HG03045 (cell line): ENCODE measurements around the gene CKS1B.

Source experiments
- ATAC-seq: cut with Tn5 transposase; IDR thresholded peaks from one replicate; pipeline ENCODE4 v1.9.1; 2021; ENCODE audit warnings: mild to moderate bottlenecking, moderate library complexity; ENCODE audit not compliant: unreplicated experiment

CKS1B gene

DNA sequence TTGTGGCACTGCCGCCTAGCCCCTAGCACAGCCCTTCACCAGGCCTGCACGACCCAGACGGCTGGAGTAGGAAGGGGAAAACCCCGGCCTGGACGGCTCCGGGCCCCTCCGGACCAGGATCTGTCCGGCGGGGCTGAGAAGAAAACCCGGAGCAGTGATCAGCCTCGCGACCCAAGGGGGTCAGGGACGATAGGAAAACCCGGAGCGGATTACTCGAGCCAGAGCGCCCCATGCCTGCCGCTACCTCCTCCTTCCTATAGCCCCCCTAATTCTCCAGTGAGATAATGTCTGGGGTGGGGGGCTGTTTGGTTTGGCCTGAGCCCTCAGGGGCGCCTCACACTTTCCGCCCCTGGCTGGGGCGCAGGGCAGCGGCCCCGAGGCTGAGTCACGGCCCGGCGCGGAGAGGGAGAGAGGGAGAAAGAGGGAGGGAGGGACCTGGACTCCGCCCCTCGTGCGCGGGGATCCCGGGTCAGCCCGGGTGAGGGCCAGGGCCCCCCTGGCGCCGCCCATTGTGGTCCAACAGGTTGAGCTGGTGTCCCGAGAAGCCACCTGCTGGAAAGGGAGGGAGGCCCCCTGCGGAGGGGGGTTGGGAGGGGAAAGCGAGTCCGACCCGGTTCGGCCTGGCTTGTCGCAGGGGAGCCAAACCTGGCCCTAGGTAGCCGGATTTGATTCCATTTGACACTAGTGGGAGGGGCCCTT is 26.4 kb downstream of the CKS1B start:
- peak; percentile 43 for ATAC-seq

DNA sequence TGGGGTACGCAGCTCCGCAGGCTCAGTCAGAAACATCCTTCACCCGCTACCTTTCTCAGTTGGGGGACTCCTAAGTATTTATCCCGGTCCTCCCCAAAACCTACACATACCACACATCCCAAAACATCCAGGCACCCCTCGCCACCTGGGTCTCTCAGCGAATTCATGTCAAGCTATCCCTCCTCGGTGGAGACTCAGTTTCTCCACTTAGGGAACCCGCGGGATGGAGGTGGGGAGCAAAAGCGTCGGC is 26.9 kb downstream of the CKS1B start:
- ATAC-seq, result no peak

DNA sequence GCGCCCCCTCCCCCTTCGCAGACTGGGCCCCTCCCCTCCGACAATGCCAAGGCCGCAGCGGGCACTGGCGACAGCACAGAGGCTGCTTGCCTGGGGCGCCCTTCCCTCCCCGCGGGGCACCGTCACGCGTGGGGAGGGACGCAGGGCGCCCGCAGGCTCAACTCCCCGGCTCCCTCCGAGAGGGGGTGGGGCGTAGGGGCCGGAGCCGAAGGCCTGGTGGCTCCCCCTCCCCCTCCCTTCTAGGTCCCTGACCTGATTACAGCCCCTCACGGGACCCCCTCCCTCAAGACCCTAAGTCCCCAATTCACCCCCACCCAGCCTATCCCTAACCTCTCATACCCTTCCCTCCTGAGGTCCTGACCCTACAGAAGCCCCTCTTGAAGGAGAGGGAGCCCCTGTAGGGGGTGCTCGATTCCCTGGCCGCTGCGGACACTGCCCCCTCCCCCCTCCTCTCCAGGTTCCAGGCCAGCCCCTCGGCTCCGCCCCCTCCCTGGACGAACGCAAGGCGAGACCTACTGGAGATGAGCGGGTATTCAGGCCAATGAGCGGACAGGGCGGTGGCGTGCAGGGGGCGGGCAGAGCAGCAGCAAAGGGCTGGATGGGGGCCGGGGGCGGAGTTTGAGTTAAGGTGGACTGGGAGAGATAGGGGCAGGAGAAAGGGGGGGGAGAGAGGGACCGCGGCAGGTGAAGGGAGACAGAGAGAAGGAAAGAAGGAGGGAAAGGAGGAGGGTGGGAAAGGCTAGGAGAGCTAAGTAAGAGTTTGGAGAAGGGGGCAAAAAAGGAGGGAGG is 27.4 kb downstream of the CKS1B start:
- ATAC-seq, result peak; percentile 51

DNA sequence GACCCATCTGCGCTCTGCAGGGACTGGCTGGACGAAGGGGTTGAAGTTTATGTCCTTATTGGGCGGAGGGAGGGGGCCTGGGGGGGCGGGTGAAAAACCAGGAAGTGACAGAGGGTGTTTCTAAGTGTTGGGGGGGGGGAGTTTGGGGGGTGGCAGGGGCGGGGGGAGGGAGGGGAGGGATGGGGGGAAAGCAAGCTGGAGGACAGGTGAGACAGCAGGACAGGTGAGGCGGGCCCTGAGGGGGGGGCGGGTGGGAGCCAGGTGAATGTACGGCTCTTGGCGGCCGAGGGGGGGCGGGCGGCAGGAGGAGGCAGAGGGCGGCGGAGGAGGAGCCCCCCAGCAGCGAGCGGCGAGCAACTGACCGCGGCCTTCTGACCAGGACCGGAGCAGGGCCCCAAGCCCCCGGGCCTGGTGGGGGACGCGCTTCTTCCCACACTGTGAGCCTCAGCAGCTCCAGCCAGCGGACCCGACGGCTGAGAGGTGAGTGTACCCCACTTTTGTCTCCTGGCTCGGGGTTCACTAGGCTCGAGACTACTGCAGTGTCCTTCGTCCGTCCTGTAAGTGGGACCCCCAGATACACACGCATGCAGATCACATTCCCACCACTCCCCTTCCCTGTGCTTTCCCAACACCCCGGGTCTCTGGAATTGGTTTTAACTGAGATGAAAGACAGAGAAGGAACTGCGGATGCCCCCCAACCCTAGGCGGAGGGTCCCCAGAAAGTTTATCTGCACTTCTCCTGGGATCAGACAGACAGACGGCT is 28.2 kb downstream of the CKS1B start, which contains the start of gene ZBTB7B:
Gene ZBTB7B, plus strand, starts transcription at position 339 of the 763 bp plus-strand sequence. CDS start 11,859 bp downstream, outside the sequence.
- no peak for ATAC-seq

DNA sequence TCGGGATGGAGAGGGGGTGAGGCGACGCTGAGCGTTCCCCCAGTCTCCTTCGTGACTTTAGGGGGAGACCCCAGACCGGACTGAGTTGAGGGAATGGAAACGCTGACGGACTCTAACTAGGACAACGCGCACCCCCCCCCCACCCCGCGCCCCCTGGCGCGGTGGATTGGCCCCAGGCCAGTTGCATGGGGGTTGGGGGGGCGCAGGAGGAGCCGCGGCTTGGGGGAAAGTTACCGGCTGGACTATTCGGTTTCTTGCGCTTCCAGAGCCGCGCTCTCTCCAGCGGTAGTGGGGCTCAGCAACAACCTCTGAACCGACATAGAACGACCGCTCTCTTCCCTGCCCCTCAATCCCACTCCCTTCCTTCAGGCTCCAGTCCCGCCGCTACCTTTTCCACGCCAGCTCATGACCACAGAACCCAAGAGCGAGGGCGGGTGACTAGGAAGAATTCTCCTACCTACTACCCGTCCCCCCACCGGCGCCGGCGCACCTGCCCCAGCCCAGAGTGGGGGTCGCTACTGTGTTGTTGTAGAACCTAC is 28.8 kb downstream of the CKS1B start:
- no peak for ATAC-seq

DNA sequence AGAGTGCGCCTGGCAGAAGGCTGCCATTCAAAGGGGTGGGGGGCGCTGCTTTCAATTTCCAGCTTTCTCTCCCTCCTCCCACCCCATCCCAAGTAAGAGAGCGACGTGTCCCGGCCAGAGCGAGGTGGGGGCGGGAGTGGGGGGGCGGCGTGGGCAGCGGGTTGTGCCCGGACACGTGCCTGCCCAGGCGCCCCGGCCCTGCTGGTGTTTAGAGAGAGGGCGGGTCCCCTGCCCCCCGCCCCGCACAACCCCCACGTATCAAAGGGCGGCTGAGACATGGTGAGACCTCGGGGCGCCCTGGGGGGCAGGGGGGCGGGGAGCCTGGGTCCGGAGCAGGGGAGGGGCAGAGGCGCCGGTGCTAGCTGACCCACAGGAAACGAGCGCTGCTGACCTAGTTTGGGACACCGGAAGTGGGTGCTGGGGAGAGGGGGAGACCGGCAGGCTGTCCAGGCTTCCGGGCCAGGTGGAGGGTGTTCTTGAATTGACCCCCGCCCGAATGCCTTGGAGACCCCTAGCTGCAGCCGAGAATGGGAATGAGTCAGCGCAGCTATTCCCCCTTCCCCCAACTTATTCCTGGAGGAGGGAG is 29.4 kb downstream of the CKS1B start:
- no peak for ATAC-seq

DNA sequence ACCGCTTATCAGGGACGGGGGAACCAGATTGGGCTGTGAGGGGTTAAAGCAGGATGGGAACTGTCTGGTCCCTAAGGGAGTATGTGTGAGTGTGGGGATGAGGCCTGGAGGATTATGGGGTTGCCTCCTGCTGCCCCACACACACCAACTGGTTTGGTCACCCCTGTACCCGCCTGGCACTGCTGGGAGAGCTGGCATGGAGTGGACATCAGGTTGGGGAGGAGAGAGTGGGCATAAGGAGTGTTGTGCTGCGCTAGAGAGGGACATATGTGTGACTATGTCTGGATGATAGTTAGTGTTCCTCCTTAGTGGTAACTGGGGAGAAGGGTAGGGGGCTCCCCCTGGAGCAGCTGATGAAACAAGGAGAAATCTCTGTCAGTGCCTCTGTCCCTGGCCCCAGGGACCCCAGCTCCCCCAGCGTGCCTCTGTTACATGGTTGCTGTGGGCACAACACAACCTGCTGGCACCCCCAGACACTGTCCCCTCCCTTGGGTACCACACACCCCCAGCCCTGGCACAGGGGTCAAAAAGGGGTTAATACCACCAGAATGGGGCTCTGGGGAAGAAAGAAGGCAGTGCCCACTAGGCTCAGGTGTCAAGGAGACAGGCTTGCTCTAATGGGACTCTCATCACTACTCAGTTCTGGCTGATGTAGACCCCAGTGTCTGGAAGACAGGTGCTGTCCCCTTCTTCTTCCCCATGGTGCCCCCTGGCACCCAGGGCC is 30.0 kb downstream of the CKS1B start:
- ATAC-seq, result no peak

DNA sequence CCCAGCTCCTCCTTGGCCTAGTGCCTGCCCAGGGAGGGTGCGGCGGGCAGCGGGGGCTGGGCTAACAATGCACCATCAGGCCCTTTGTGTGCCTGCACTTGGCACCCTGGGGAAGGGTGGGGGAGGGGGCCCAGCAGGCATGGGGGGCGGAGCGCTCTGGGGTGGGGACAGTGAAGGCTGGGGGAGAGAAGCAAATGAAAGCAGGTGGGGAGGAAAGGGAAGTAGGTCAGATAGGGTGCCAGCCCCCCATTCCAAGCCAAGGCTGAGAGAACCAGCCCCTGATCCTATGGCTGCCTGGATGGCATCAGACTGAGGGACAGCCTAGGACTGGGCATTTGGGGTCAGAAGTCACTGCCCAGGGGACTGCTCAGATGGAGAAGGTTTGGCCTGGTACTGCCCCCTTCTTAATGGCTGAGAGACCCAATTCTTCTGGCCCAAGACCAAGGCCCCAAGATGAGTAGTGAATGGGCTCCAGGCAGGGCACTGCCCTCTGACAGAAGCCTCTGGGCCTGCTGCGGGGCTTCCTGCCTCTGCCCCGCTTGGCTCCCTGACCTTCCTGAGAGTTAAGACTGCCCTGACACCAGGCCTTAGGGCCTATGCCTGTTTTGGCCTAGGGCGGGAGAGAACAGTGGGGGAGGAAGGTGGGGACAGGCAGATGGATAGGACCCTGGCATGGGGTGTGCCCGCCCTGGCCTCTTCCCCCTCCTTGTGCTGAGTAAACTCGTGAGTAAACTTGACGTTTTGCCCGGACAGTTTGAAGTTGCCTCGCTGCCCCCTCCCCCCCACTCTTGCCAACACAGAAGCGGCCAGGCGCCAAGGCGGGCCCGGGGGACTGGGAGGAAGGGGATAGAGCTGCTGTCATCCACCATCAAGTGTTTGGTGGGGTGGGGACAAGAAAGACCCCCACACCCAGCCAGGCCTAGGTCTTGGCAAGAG is 30.9 kb downstream of the CKS1B start:
- ATAC-seq, result no peak

DNA sequence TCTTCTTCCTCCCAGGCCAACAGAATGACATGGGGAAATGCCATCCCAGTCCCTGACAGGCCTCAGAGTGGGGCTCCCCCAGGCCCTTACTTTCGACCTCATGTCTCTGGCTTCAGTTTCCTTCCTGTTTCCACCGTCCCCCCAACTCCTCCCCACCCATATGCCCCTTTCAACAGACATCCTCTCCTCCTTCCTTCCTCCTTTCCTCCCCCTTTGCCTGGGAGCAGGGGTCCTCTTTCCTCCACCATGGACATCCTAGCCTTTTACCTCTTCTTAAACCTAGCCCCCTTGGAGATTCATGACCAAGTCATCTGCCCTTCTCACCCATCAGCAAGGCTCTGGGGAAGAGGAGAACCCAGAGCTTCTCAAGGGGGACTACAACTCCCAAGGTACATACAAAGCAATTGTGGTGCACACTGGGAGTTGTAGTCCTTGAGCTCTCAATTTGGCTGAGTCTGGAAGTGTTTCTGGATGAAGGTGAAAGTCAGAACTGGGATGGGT is 32.2 kb downstream of the CKS1B start:
- ATAC-seq, result no peak

DNA sequence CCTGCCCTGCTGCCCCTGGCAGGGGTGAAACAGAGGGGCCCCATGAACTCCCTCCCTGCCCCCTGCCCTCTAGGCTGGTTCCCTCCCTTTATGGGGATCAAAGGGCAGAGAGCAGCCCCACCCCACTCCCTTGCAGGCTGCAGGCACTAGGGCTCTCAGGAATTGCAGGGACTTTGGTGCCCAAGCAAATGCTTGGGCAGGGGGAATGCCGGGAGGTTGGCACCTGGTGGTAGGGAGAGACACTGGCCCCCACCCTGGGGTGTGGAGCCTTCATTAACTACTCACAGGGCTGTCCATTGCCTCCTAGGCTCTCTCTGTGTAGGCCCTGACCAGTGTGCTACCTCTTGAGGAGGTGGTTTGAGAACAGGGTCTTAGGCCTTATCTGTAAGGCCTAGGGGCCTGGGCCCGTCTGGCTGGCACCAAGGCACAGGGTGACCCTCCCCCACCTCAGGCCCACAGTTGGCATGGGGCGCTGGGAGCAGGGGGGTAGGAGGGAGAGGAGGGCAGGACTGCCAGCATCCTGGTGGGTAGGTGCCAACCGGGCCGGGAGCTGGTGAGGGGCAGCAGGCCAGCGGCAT is 32.9 kb downstream of the CKS1B start:
- ATAC-seq, result no peak

DNA sequence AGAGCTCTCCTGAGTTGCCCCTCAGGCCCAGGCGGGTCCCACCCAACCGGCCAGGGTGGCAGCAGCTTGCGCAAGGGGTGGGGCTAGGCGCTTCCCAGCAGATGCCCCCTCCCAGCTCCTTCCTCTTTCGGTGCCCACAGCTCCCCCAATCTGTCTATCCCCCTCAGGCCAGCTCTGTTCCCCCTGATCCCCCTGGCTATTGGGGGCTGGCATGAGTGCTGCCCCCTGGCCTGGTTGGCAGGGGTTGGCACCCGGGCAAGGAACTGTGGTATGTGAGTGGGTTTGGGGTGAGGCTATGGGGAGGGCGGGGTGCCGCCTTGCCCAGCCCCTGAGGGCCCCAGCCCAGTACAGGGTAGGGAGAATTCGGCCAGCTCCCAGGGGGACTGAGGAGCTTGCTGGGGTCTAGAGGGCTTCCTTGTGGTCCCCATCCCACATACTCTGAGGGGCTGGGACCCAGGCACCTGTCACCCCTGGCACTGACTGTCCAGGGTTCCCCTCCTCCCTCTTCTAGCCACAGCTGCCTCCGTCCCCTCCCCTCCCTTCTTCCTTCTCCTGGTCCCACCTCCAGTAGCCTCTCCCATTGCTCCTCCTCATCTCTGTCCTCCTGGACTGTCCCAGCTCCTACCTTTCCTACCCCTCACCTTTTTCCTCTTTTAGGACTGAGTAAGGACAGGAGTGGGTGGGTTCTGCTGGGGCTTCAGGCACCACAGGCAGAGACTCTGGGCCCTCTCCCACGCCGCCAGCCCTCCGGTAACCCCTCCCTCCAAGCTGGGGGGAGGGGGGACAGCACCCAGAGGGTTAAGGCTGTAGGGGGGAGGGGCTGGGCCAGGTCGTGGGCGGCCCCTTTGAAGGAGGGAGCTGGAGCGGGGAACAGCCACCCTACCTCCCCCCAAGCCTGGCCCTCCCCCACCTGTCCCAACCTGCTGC is 33.8 kb downstream of the CKS1B start:
- no peak for ATAC-seq

DNA sequence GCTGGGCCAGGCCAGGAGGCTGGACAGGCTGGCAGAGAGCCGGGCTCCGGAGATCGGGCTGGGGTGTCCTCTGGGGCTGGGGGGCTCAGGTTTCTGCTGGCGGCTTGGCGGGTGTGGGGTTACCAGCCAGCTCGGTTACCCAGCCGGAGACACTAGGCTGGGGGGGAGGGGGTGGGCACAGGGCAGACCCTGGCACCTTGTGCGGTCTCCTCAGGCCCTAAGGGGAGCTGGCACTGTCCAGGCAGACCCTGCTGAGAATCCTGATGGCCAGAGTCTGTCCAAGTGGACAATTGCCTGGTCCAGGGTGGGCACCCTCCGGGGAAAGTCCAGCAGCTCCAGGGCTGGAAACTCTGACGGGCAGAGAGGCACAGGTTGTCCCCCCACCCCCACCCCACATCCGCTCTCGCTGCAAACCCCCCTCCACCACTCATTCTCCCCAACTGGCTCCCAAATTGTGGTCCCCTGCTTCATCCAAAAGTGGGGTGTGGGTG is 34.8 kb downstream of the CKS1B start:
- ATAC-seq, result no peak

DNA sequence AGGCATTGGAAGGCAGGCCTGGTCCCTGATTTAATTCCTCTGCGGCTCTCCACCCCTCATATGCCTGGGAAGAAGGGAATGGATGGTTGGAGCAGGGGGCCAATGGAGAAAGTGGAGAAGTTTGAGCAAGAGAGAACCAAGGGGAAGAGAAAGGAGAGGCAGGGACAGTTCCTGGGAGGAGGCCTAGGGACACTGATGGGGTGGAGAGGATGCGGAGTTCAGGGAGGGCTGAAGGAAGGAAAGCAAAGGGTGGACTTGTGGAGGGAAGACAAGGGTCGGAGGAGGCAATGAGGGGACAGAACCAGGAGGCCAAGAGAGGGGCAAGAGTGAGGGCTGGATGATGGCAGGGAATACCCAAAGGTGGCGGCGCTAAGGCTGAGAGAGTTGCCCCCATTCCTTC is 35.3 kb downstream of the CKS1B start:
- ATAC-seq, result no peak

DNA sequence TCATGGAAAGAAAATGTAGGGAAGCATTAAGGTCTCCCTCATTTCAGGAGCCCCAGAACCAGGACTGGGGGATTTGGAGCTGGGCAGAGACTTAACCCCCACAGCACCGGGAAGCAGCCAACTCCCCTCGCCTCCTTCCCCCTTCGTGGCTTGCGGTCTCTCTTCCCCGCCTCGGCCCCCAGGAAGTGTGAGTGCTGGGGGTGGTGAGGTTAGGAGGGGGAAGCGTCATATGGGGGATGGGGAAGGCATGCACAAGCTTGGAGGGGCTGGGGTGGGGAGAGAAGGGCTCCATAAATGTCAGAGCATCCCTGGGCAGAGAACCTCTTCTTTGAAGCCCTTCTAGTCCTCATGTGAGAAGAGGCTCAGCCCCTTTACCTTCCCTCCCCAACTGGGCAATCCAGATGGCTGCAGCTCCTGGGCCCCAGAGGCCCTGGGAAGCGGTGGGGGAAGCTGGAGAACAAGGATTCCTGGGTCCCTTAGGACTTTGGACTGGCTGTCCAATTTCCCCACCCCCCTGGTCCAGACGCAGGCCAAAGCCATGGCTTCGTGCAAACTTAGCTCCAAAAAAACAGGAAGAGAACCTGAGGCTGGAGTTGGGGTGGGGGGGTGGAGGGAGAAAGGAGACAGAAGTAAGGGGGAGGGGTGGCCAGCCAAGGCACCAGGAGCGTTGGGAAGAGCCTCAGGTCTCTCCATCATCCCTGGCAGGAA is 35.9 kb downstream of the CKS1B start:
- ATAC-seq, result no peak

DNA sequence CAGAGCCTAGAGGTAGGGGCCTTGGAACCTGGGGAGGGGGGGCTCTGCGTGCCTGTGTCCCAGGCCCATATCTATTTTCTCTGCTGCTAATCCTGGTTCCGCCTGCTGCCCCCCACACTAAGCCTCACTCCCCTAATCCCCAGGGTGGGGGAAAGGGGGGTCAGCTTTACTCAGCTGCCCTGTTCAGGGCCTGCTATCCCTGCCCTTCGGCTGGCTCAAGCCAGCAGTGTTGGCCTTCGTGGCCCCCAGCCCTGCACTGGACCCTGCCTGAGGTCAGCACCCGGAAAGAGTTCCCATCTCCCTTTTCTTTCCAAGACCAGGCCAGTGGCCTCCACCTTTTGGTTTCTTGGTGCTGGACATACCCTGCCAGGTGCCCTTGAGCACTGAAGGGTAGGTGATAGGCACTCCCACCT is 36.5 kb downstream of the CKS1B start:
- no peak for ATAC-seq

DNA sequence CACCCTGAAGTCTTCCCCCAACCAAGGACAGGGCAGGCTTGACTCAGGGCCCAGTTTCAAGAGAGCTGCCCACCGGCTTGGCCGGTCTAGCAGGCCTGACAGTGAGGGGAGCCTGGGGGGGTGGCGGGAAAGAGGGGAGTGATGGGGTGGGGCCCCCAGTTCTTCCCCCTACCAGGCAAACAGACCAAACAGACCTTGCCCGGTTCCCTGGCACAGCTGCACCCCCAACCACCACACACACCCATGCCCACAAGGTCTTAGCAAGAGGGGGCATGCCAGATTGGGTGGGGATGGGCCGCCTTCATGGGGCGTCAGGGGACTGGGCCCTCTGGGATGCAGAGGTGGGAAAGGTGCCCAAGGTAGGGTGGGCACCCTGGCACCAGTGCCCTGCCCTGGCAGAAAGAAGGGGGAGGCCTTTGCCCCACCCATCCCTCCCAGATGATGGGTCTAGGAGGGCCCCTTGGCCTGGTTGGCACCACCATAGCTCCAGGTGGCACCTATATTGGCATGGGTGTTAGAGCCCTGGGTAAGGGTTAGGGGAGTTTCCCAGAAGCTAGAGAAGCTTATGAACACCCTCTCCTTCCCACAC is 37.0 kb downstream of the CKS1B start:
- ATAC-seq, result no peak
